ENCODE data around the gene TMOD2.

The TMOD2 gene

GRCh38 chr15:51736069-51736468 lies 15.3 kb upstream of the TMOD2 start:
- DNase-seq = peak in 1 of 2 donors; percentile 61

DNA sequence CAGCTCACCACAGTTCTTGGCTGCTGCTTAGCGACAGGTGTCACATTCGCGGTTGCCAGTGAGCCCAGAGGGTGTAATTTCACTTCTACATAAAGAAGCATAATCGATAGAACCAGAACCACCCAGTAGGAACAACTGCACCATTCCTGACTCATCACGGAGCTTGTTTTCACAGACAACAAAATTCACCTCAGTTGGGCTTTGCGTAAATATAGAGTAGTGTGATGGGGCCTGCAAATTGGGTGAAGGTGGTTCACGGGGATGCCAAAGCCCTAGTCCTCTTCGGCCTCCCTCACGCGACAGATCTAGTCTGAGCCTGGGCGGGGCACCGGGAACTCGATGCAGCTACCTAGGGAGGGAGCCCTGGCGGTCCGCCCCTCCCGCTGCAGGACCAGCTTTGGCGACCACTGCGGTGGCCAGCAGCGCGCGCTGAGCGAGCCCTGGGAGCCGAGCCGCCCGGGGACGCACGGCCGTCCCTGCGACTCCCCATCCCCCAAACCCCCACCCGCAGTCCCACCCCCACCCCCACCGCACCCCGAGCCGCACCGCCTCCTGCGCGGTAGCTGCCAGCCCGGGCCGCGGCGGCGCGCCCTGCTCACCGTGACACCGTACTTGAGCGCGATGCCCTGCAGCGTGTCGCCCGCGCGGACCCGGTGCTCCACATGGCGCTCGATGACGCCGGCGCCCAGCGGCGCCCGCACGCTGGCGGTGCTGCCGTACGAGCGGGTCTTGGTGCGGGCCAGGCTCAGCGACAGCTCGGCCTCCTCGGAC lies 14.5 kb upstream of the TMOD2 start:
- no peak for DNase-seq

DNA sequence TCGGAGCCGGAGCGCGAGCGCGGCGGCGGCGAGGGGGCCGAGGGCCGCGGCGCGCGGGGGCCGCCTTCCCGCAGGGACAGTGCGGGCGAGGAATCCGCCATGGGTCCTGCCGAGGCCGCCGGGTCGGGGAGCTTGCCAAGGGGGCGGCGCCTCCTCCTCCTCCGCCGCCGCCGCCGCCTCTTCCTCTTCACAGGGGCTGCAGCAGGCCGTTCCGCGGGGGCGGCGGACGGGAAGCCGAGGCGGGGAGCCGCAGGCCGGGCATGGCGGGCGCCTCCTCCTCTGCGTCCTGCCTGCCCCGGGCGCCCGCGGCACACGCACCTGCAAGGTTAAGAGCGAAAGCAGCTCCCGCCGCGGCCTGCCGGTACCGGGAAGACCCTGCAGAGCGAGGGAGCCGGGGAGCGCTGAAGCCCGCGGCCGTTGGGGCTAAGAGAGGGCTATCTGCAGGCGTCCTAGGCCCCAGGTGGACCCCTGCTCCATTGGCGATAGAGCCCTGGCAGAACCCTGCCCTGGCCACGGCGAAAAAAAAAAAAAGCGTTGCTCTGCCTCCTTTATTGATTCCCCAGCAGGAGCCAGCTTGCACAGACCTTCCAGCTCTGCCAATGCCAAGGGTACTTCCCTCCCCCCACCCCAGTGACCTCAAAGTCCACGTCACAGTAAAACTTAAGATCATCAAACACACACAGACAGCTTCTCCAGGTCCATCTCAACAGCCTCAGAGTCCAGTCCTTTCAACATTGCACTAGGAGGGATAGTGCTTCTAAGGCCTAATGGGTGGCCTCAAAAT lies 13.7 kb upstream of the TMOD2 start, which contains the start of gene LYSMD2:
TSS of gene LYSMD2 (minus strand) at position 134 of the 784 bp plus-strand sequence. CDS start at position 101, 33 bp downstream.
- DNase-seq = peak in 1 of 2 donors; percentile 69

GRCh38 chr15:51738553-51738952 lies 12.8 kb upstream of the TMOD2 start:
- DNase-seq = no peak

DNA sequence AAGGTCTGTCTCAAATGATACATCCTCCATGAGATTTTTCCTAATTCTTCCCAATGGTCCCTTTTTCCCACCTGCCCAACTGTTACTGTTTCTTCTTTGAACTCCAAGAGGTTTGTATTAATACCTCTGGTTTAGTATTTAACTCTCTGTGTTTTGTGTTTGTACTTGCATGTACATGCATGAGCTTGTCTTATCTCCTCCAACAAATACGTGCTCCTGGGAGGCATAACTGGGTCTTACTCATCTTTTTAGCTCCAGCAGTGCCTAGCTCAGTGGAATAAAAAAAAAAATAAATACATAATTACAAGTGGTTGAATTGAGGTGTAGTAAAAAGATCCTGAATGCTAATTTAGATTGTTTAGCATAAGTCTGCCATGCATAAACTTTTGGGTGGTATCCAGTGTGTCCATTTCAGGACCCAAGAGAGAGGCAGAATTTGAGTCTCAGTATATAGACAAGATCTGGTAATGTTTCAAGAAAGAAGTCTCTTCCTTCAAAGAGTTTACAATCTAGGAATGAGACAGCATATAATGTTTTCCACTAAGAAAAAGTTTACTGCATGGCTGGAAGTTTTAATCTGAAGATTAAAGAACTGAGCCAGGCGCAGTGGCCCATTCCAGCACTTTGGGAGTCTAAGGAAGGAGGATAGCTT lies 12.2 kb upstream of the TMOD2 start:
- DNase-seq = no peak

GRCh38 chr15:51749307-51749706 lies 2.1 kb upstream of the TMOD2 start:
- no peak for DNase-seq

DNA sequence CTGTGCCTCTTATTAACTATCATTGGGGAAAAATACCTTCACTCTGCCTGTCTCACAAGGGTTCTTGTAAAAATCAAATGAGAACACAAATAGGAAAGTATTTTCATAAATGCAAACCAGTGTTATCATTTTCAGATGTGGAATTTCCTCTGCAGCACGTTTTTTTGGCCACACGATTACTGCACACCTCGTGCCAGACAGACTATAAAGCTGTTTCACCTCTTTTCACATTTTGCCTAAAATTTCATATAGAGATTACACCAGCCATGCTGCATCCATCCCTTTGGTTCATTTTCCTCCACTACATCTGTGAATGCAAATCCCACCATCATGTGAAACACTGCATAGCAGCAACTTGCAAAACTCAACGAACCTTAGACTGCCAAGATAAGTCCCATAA lies 1.2 kb upstream of the TMOD2 start:
- no peak for DNase-seq

DNA sequence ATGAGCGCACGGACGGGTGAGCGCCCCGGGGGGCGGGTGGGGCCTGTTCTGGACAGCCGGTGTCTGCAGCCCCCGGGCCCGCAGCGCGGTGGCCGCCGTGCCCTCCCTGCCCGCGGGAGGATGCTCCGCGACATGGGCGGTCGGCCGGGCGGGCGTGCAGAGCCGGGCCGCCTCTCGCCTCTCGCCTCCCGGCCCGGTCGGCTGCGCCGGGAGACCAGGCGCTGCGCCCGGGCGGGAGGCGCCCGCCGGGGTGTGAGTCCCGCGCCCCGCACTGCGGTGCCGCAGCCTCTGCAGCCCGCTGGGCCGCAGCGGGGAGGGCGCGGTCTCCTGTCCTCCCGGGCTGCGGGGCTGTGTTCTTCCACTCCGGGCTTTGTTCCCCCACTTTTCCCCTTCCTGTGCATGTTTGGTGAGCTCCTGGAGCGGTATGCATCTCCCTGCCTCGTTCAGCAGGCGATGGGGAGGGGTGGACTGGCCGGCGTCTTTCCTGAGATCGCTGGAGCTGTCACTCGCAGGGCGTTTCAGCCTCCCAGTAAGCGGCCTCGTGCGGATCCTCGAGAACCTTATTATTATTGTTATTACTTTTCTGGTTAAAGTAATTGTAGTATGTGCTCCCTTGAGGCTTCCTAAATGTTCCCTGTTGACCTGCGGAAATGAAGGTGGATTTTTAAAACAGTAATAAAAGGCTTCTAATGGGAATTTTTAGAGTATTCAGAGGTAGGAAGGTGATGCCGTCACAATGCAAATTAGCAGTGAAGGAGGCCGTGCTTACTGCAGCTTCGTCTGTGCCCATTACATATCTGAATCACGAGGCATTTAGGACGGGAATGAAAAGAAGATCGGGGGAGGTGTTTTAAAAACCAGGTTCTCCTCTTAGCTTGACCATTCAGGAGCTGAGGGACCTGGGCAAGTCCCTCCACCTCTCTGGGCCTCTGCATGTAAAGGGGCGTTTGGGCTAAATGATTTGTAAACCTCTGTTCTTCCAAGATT lies 593 bp downstream of the TMOD2 start:
- peak in 1 of 2 donors; percentile 31 for DNase-seq

GRCh38 chr15:51752888-51753287 lies 1.5 kb downstream of the TMOD2 start:
- peak; percentile 64 to 66 for DNase-seq

DNA sequence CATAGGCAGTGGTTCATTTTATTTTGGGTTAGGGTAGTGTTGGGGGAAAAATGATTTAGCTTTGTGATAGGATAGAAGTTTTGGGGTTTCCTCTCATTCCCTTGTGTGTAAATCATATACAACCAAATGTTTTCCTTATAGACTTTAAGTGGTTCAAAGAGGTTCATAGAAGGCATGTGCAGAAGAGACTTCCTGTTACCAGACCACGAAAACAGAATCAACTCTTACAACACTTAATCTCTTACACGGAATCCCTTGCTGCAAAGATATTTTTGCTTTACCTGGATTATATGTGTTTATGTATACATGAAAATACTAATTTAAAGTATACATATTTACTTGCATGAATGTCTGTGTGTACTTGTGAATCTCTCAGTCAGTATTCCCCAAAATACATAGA lies 2.9 kb downstream of the TMOD2 start:
- no peak for DNase-seq

GRCh38 chr15:51755790-51756189 lies 4.4 kb downstream of the TMOD2 start:
- DNase-seq = peak in 1 of 2 donors; percentile 20

- peak; percentile 83 to 85 for DNase-seq
Measured at GRCh38 chr15:51756482-51756881, 5.1 kb downstream of the TMOD2 start.

DNA sequence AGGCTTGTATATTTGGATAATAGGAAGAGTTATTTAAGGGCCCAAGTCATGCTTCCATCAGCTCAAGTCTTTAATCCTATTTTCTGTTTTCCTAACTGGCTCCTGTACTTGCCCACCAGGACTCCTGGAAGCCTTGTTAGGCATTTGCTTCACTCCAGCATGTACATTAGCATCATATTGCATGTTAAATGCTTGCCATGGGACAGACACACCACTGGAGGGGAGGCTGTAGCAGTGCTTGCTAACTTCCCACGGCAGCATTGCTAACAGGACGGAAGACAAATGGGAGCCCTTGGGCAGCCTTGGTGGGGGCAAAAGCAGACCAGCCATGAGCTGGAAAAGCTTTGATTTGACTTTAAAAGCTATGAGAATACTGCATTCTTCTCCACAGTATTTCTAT lies 6.1 kb downstream of the TMOD2 start:
- no peak for DNase-seq

DNA sequence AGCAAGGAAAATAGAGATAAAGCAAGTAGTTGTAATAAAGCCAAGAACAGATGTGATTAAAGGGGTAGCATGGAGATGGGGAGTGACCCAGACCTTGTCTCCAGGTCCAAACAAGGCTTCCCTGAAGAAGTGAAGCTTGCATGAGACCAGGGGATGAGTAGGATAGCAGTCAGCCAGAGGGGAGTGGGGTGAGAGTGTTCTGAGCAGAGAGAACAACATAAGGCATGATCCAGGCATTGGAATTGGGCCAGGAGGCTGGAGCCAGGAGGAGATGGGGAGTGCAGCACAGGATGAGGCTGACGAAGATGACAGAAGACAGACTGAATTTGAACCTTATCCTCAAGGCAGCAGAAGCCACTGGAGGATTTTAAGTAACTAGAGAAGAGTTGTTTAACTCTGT lies 7.2 kb downstream of the TMOD2 start:
- DNase-seq = no peak

- peak in 1 of 2 donors; percentile 25 for DNase-seq
Measured at GRCh38 chr15:51759557-51760070, 8.2 kb downstream of the TMOD2 start.

DNA sequence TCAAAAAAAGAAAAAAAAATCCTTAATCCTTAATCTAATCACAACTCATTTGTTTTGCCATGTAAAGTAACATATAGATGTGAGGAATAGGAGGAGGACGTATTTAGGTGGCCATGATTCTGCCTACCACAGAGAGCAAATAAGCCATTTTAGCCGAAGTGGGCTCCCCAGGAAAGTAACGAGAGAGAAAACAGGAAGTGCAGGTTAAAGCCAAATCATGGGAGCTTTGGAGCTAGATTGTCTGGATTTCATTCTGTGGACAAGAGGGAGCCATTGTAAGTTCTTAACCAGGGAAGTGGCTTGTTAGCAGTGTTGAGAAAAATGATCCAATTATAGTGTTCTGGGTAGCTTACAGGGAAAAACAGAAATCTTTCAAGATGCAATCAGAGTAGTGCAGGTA lies 9.4 kb downstream of the TMOD2 start:
- DNase-seq = no peak

GRCh38 chr15:51765751-51766150 lies 14.4 kb downstream of the TMOD2 start:
- no peak for DNase-seq

DNA sequence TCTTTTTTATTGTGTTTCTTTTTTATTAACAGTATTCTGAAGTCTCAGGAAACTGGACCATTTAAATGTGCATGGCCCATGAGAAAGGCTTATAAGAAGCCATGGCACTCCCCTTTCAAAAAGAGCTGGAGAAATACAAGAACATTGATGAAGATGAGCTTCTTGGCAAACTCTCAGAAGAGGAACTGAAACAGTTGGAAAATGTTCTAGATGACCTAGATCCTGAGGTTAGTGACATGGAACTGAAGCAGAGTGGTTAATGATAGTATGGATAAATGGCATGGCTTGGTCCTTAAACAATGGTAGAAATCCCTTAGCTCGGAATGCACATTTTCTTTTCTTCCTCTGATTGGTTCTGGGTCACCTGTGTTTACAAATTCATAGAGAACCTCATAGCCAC lies 14.9 kb downstream of the TMOD2 start:
- peak; percentile 29 to 51 for DNase-seq

- DNase-seq = peak in 1 of 2 donors; percentile 26
Measured at GRCh38 chr15:51768018-51768417, 16.6 kb downstream of the TMOD2 start.

DNA sequence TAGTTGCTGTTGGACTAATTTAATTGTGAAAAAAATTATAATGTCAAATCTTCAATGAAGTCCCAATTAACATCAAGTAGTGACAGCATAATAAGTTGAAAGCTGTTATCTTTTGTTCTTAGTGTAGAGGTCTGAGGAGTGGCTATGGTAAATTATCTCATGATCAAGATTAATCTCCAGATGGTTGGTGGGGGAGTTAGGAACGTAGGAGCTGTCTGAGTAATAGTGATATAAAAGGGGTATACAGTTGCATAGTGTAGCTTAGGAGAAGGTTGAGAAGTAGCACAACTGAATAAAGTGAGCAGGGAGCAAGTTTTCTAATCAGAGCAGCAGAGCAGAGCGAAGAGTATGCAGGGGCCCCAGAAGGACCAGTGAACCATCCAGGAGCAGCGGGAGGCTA lies 19.5 kb downstream of the TMOD2 start:
- DNase-seq = no peak

DNA sequence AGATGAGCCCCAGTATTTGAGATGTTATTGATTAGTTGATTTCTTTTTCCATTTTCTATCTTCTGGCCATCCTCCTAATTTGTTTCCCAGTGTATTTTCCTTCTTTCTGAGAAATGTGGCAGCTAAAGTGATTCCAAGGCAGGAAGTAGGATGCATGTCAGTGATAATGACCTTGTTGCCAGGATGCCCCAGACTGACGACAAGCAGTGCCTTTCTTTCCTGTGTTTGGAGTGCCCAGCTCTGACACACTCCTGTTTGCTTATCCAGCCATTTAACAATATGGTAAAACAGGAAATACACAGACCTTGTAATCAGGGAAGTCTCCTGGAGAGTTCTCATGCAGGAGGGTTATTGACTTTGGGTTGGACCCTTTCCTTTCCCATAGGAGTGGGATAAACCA lies 20.4 kb downstream of the TMOD2 start:
- DNase-seq = no peak

DNA sequence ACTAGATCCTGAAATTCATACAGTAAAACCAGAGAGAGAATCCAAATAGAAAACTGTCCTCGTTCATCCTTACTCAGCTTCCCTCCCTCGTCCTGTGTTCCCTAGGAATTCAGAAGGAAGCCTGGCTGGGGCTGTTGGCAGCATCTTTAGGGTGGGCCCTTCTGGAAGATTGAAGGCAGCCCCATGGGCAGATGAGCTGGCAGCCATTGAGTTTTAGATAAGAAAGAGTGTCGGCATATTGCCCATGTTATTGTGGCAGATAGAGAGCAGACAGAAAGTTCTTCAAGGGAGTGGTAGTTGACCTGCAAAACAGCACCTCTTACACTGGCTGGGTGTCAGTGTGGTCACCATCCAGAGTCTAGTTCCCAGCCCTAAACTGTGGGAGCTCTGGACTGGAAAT lies 23.5 kb downstream of the TMOD2 start:
- DNase-seq = no peak

All from inflammatory macrophage treated with lipopolysaccharide for 1 hour (primary cell).